8988T (cell line): Measurements from ENCODE around the gene COL20A1.
"Not testable (repeated sequence)": the region's sequence is repeated elsewhere in the genome, so short reads cannot be mapped to it uniquely, and the experiment has no call there.

ENCODE experiments used
- DNase-seq: peaks from one replicate; pipeline ENCODE4 v3.0.0; 2011

COL20A1 gene

DNA sequence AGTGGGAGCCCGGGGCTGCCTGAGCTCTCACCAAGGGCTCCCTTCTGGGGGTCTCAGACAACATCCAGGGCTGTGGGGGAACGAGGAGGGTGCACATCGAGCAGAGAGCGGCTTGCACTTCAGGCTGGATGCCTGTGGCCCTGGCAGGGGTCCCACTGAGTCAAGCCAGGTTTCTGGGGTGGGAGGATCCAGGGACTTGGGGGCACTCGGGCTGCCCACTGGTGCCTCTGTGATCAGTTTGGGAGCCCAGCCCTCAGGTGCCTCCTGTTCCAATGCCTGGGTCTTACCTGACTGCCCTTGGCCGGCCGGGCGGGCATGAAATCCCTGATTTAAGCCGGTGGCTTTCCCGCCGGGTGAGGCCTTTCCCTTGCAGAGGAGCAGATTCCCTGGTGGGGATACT lies 470 bp downstream of the COL20A1 start:
- no peak for DNase-seq

DNA sequence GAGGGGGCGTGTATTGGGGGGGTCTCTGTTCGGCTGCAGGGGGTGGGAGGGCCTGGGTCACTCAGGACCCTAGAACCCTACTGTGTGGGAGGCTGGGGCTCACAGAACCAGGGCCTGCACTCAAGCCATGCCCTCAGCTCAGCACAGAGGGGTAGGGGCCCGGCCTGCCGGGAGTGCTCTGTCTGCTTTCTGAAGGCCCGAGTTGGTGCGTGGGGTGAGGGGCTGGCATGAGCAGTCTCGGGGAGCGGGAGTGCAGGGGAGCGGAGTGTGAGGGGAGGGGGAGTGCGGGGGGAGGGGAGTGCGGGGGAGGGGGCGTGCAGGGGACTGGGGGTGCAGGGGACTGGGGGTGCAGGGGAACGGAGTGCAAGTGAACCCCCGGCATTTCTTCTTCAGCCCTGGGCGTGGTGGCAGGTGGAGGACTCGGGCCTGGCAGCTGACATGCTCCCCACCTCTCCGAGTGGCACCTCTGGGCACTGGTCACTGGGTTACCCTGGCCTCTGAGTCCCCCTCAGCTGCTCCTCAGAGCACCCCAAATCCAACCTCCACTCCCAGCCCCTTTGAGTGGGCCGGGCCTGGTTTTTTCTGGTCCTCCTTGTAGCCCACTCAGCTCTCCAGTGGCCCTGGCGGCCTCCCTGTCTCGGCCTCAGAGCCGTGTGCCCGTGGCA lies 1.0 kb downstream of the COL20A1 start:
- DNase-seq, result peak; percentile 87

GRCh38 chr20:63294536-63294900 lies 1.5 kb downstream of the COL20A1 start:
- no peak for DNase-seq

DNA sequence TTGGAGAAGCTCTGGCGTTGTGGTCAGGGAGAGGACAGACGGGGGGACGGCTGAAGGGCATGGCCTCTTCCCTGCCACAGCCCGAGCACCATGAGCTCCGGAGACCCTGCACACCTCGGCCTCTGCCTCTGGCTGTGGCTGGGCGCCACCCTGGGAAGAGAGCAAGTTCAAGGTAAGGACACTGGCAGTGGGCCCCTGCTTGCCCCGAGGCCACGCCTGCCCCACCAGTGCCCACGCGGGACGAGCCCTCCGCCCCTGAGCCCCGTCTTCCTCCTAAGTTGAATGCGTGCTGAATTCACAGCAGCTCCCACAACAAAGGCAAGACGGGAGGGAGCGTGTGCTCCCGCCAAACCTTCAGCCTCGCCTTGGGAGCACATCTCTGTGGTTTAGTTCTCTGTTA lies 2.0 kb downstream of the COL20A1 start:
- no peak for DNase-seq

GRCh38 chr20:63295422-63295821 lies 2.4 kb downstream of the COL20A1 start:
- DNase-seq, result no peak

- no peak for DNase-seq
Measured at GRCh38 chr20:63295846-63296245, 2.9 kb downstream of the COL20A1 start.

DNA sequence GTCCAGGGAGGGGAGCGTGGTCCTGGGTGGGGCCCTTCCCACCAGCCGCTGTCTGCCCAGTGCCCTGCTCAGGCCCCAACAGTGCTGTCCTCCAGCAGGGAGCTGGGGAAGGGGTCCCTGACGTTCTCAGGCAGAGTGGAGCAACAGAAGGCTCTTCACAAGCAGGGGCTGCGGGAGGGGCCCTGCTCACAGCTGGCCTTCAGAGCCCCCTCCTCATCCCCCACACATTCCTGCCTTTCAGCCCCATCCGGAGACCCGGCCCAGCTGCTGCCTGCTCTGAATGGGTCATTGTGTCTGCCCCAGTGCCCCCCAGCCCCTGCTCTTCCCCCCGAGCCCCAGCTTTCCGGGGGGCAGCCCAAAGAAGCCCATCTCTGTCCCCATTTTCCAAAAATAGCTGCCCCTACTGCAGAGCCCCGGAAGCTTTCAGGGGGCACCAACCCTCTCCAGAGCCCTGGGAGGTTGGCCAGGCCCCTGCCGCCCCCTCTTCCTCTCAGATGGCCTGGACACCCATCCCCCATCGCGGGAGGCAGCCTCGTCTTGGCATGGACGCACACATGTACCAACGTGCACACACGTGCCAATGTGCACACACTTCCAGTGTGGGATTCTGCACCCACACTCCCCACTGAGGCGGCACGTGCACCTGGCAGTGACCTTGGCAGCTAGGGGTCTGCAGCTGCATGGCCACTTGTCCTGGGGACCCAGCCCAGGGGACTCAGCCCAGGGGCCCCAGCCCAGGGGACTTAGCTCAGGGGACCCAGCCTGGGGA lies 3.7 kb downstream of the COL20A1 start:
- DNase-seq, result no peak

DNA sequence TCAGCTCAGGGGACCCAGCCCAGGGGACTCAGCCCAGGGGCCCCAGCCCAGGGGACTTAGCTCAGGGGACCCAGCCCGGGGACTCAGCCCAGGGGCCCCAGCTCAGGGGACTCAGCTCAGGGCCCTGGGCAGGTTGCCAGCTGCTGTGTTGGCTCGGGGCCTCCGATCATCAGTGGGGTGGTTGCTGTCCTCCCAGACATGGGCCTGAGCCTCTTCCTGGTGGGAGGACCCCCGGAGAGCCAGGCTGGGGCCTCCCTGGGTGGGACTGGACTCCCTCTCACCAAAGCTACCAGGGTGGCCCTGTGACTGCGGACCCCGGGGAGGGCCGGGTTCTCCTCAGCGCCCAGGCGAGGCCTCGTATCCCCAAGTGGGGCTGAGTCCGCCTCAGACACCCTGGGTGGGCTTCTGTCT lies 4.4 kb downstream of the COL20A1 start:
- no peak for DNase-seq

DNA sequence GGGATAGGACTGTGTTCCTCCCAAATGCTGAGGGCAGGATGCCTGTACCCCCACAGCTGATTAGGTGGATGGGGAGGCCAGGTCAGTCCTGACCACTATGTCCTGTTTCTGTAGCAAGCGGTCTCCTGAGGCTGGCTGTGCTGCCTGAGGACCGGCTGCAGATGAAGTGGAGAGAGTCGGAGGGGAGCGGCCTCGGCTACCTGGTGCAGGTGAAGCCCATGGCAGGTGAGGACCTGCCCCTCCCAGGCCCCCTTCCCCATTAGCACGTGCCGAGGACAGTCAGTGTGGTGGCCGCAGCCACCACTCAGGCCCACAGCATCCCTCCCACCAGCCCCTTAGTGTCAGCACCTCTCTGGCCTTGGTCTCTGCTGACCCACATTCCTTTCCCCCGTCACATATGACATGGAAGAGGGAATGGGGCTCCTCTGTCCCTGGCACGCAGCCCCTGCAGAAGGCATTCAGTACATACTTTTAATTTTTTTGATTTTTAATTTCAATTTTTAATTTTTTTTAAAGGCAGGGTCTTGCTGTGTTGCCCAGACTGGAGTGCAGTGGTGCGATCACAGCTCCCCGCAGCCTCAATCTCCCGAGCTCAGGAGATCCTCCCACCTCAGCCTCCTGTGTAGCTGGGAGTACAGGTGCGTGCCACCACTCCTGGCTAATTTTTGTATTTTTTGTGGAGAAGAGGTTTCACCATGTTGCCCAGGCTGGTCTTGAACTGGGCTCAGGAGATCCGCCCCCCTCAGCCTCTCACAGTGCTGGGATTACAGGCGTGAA lies 5.0 kb downstream of the COL20A1 start:
- DNase-seq, result no peak

- DNase-seq, result no peak
Measured at GRCh38 chr20:63298731-63299312, 5.8 kb downstream of the COL20A1 start.

DNA sequence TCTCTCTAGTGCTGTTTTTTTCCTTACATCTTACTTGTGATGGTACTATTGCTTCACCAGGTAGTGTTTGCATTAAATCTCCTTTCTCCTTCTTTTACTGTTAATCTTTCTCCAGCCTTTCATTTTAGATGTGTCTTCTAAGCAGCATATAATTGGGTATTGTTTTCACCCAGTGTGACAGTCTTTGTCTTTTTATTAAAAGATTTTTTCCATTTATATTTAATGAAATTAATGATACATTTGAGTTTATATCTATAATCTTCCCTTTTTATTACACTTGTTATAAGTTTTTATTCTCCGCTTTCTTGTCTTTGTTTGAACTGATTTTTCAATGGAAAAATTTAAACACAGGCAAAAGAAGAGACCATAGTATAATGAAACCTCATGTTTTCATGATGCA lies 8.7 kb downstream of the COL20A1 start:
- no peak for DNase-seq

- no peak for DNase-seq
Measured at GRCh38 chr20:63303095-63303666, 10.2 kb downstream of the COL20A1 start.

GRCh38 chr20:63305393-63305792 lies 12.4 kb downstream of the COL20A1 start:
- DNase-seq, result no peak

DNA sequence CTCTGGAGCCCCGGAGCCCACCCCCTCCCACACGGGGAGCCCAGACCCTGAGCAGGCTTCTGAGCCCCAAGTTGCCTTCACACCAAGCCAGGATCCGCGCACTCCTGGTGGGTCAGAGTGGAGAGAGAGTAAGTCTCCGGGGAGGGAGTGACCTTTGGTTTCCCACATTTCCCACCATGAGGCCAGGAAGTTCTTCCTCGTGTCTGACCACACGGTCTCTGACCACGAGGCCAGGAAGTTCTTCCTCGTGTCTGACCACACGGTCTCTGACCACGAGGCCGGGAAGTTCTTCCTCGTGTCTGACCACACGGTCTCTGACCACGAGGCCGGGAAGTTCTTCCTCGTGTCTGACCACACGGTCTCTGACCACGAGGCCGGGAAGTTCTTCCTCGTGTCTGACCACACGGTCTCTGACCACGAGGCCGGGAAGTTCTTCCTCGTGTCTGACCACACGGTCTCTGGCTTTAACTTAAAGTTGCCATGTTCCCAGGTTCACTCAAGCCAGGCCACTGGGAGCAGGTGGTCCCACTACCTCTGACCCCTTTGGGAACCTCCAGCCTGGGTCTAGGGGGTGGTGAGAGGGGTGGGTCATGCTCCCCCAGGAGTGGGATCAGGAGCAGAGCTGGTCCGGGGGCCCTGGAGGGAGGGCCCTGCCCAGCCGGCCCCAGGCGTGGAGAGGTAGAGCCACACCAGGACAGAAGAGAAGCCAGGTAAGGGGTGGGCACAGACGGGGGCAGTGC lies 13.1 kb downstream of the COL20A1 start:
- DNase-seq, result not testable (repeated sequence)

DNA sequence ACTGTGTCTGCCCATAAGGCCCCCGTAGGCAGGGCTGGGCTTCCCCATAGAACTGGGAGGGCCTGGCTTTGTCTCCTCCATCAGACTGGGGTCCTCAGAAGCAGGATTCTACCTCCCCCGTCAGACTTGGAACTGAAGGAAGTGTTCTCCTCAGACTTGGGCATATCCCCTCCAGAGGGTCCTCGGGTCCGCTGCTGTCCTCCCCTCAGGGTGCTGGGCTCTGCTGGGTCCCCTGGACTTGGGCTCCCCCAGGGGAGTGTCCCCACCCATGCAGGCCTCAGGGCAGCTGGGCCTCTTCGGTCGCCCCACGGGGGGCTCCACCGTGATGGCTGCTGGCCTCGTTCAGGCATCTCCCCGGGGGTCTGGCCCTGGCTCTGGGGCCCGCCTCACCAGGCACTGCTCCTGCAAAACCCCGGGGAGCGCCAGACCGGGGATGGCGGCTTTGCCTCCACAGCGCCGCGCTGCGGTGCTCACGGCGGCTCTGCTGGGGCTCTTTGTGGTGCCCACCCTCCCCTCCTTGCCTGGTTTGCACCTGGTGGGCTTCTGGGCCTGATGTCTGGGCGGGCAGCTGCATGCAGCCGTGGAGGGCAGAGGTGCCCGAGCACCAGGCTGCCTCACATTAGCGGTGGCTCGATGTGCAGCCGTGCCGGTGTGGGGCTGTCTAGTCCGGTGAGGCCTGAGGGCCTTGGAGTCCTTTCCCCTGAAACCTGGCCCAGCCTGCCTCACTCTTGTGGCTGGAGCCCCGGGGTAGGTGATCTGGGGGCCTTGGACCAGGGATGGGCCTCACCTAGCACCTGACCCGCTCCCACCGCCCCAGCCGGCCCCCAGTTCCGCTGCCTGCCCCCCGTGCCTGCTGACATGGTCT lies 13.9 kb downstream of the COL20A1 start:
- DNase-seq, result no peak

- no peak for DNase-seq
Measured at GRCh38 chr20:63307538-63308217, 14.7 kb downstream of the COL20A1 start.

- DNase-seq, result no peak
Measured at GRCh38 chr20:63308218-63308911, 15.4 kb downstream of the COL20A1 start.

DNA sequence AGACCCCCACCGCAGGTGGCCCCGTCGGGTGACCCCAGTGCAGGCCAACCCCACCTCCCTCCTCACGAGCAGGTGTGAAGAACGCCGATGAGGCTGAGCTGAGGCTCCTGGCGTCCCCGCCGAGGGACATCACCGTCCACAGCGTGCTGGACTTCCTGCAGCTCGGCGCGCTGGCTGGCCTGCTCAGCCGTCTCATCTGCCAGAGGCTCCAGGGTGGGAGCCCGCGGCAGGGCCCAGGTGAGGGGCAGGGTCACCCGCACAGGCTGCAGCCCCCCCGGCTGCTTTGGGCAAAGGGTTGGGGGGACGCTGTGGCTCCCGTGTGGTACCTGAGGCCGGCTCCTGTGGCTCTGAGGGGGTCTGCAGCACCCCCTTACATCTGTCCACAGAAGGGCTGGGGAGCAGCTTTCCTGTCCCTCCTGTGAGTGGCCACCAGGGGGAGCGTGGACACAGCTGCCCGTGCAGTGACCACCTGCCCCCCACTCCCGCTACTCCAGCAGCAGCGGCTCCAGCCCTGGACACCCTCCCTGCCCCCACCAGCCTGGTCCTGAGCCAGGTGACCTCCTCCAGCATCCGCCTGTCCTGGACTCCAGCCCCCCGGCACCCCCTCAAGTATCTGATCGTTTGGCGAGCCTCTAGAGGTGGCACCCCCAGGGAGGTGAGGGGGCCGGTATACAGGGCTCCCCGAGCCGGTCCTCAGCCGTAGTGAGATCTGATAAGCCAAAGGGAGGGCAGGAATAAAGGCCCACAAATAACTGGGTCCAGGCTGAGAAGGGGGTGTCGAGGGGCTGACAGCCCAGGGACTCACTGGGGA lies 16.5 kb downstream of the COL20A1 start:
- peak; percentile 91 for DNase-seq
